AG04449 (cell line): ENCODE data around the gene SRPK1.
"Not testable (repeated sequence)": the region's sequence is repeated elsewhere in the genome, so short reads cannot be mapped to it uniquely, and the experiment has no call there.

Experiments
- CTCF ChIA-PET: fragments of 350-600 bp; formaldehyde crosslinking; extraction: SDS; loops from one replicate; lab custom pipeline; 2021; ENCODE audit warnings: antibody characterized with exemption; lab: Yijun Ruan, JAX
- POLR2A ChIA-PET: fragments of 400-600, 350-600 bp; formaldehyde crosslinking; extraction: SDS; loops from one replicate; lab custom pipeline; 2020; ENCODE audit warnings: antibody characterized with exemption, inconsistent platforms; lab: Yijun Ruan, JAX
- DNase-seq: peaks from one replicate; pipeline ENCODE4 v3.0.0-alpha.2; 2010; ENCODE audit warnings: low read depth, low spot score
- H3K4me3 ChIP-seq: 2 replicates; pipeline ENCODE4 v1.5.1; 2011; ENCODE audit warnings: low read depth, mild to moderate bottlenecking, control low read depth, low read length
- TF ChIP-seq, protein P1 (sequence below): IDR thresholded peaks from one replicate; pipeline ENCODE4 v1.5.1; 2011; ENCODE audit warnings: mild to moderate bottlenecking, moderate library complexity, low read length, control low read depth, inconsistent platforms; ENCODE audit not compliant: insufficient read depth; ENCODE audit errors: missing control alignments

The SRPK1 gene

DNA sequence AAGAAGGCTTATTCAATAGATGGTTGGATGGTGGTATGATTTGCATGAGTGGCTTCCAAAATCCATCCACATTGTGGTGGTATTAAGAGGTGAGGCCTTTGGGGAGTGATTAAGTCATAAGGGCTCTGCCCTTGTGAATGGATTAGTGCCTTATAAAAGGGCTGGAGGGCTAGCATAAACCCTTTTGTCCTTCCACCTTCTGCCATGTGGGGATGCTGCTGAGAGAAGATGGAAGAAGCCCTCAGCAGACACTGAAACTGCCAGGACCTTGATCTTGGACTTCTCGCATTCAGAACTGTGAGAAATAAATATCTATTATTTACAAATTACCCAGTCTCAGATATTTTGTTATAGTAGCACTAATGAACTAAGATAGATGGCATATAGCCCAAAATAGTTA lies 27.8 kb upstream of the SRPK1 start:
- TF ChIP-seq, protein P1, sequence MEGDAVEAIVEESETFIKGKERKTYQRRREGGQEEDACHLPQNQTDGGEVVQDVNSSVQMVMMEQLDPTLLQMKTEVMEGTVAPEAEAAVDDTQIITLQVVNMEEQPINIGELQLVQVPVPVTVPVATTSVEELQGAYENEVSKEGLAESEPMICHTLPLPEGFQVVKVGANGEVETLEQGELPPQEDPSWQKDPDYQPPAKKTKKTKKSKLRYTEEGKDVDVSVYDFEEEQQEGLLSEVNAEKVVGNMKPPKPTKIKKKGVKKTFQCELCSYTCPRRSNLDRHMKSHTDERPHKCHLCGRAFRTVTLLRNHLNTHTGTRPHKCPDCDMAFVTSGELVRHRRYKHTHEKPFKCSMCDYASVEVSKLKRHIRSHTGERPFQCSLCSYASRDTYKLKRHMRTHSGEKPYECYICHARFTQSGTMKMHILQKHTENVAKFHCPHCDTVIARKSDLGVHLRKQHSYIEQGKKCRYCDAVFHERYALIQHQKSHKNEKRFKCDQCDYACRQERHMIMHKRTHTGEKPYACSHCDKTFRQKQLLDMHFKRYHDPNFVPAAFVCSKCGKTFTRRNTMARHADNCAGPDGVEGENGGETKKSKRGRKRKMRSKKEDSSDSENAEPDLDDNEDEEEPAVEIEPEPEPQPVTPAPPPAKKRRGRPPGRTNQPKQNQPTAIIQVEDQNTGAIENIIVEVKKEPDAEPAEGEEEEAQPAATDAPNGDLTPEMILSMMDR = peak; percentile 6
- ChIA-PET CTCF (interaction anchor here (1.6 kb wide), 1 partner anchor 146 kb away, joined by 8 read pairs; no protein-coding TSS in a partner anchor), POLR2A (no interaction called here)
- no peak overlapping the region for H3K4me3 ChIP-seq
- no peak for DNase-seq

DNA sequence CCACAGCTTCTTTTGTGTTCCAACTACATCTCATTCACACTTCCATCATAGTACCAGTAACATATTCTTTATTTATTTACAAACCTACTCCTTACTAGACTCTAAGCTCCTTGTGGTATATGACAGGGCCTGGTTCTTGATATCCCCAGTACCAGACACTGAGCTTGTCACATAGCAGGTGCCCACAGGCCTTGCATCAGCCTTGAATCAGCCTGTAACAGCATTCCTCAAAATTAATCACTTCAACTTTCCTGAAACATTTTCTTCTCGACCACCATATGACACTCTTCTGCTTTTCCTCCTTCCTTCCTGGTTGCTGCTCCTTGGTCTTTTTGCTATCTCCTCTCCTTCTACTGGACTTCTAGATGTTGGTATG lies 24.7 kb upstream of the SRPK1 start:
- ChIA-PET POLR2A (interaction anchor here (0.5 kb wide), 1 partner anchor 143 kb away, joined by 4 read pairs; no protein-coding TSS in a partner anchor), CTCF (interaction anchor here (1.3 kb wide), 1 partner anchor 8 kb away, joined by 4 read pairs; no protein-coding TSS in a partner anchor)
- no peak overlapping the region for H3K4me3 ChIP-seq
- TF ChIP-seq, protein P1 = no peak
- no peak for DNase-seq

DNA sequence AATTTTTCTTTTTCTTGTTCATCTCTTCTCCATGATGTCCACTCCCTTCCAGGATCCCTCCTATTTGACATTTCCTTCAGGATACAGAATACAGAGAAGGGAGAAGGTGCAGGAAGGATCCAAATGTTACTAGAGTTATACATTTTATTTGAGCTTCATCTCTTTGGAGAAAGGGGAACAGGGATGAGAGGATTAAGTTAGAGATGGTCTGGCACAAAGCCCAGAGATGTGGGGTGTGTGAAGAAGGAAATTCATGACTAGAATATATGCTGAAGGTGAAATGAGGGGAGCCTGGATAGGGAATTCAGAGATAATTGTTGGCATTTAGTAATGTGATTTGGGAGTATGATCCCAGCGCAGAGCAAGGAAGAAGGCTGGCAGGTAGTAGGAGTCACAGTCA lies 22.5 kb upstream of the SRPK1 start:
- TF ChIP-seq, protein P1 = no peak
- ChIA-PET CTCF (interaction anchor here (1.4 to 1.5 kb wide), 2 partner anchors 14 to 152 kb away, joined by 4 to 5 read pairs; no protein-coding TSS in a partner anchor), POLR2A (no interaction called here)
- H3K4me3 ChIP-seq = no peak overlapping the region
- DNase-seq = no peak

DNA sequence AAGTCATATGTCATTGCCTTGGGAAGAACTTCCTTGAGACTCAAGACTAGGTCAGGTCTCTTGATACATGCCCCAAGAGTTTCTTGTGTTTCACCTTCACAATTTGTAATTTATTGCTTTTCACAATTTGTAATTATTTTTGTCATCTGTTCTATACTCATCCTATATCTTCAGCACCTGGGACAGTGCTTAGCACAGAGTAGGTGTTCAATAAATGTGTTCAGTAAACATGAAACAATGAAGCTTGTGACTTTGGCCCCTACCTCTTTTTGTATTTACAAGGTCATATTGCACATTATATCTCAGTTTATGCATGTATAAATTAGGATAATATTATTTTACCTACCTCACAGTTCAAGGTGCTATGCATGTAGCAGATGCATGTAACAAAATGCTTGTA lies 21.5 kb upstream of the SRPK1 start:
- POLR2A ChIA-PET = no interaction called here
- CTCF ChIA-PET = interaction anchor here (1.5 kb wide), 1 partner anchor 15 kb away, joined by 5 read pairs; no protein-coding TSS in a partner anchor
- no peak for DNase-seq
- H3K4me3 ChIP-seq = no peak overlapping the region
- TF ChIP-seq, protein P1 = no peak

DNA sequence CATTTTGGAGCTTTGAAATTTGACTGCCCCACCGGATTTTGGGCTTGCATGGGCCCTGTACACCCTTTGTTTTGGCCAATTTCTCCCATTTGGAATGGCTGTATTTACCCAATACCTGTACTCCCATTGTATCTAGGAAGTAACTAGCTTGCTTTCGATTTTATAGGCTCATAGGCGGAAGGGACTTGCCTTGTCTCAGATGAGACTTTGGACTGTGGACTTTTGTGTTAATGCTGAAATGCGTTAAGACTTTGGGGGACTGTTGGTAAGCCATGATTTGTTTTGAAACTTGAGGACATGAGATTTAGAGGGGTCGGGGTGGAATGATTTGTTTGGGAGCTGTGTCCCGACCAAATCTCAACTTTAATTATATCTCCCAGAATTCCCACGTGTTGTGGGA lies 20.3 kb upstream of the SRPK1 start:
- H3K4me3 ChIP-seq, POLR2A ChIA-PET, CTCF ChIA-PET, DNase-seq: not testable (repeated sequence)

DNA sequence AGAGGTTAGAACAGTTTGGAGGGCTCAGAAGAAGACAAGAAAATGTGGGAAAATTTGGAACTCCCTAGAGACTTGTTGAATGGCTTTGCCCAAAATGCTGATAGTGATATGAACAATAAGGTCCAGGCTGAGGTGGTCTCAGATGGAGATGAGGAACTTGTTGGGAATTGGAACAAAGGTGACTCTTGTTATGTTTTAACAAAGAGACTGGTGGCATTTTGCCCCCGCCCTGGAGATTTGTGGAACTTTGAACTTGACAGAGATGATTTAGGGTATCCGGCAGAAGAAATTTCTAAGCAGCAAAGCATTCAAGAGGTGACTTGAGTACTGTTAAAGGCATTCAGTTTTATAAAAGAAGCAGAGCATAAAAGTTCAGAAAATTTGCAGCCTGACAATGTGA lies 19.1 kb upstream of the SRPK1 start:
- CTCF ChIA-PET = interaction anchor here (1.6 kb wide), 1 partner anchor 14 kb away, joined by 3 read pairs; no protein-coding TSS in a partner anchor
- POLR2A ChIA-PET, H3K4me3 ChIP-seq, DNase-seq: not testable (repeated sequence)

DNA sequence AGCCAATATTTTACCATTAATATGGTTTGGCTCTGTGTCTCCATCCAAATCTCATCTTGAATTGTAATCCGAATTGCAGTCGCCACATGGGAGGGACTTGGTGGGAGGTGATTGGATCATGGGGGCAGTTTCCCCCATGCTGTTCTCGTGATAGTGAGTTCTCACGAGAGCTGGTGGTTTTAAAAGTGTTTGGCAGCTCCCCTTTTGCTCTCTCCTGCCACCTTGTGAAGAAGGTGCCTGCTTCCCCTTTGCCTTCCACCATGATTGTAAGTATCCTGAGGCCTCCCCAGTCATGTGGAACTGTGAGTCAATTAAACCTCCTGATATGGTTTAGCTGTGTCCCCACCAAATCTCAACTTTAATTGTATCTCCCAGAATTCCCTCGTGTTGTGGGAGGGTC lies 18.4 kb upstream of the SRPK1 start:
- DNase-seq, H3K4me3 ChIP-seq, POLR2A ChIA-PET: not testable (repeated sequence)
- CTCF ChIA-PET = interaction anchor here (1.2 to 1.6 kb wide), 2 partner anchors 12 to 15 kb away, joined by 3 read pairs; no protein-coding TSS in a partner anchor
